IPS-11a (cell line): ENCODE measurements around the gene JCHAIN.
"Not testable (repeated sequence)": the region's sequence is repeated elsewhere in the genome, so short reads cannot be mapped to it uniquely, and the experiment has no call there.

Experiments used
- H3K4me3 ChIP-seq: one replicate; pipeline ENCODE4 v1.5.1; 2013; ENCODE audit warnings: low read depth, low read length, control low read depth

The JCHAIN gene

DNA sequence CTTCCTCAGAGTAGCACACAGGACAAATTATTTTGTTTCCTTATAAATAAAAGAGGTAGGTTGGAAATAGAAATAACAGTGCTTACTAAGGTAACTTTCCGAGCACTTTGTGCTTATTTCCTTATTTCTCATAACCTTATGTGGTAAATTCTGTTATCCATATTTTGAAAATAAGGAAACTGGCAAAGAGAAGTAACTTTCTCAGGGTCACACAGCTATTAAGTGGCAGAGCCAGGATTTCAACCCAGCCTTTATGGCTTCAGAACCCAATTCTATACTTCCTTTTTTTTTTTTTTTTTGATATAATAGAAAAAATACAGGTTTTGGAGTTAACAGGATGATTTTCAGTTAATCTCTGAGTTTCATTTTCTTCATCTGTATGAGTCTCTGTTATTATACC is 25.4 kb upstream of the JCHAIN start:
- no peak overlapping the region for H3K4me3 ChIP-seq

DNA sequence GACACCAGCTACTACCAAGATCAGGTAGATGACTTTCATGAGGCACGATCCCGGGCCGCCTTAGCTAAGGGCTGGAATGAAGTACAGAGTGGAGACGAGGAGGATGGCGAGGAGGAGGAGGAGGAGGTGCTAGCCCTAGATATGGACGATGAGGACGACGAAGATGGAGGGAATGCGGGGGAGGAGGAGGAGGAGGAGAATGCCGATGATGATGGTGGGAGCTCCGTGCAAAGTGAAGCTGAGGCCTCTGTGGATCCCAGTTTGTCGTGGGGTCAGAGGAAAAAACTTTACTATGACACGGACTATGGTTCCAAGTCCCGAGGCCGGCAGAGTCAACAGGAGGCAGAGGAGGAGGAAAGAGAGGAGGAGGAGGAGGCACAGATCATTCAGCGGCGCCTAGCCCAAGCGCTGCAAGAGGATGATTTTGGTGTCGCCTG is 22.5 kb upstream of the JCHAIN start:
- H3K4me3 ChIP-seq: peak overlapping the region; percentile 88

GRCh38 chr4:70687821-70688794 is 21.8 kb upstream of the JCHAIN start, which contains the start of gene UTP3:
Gene UTP3 (plus strand): TSS chr4:70688532. CDS start chr4:70688678, 146 bp downstream.
- peak within 1 kb of the TSS; percentile 88 for H3K4me3 ChIP-seq

- H3K4me3 ChIP-seq: peak overlapping the region; percentile 88
Observed at GRCh38 chr4:70687392-70687791, 21.1 kb upstream of the JCHAIN start.

GRCh38 chr4:70682142-70682541 is 15.8 kb upstream of the JCHAIN start:
- not testable (repeated sequence) for H3K4me3 ChIP-seq

DNA sequence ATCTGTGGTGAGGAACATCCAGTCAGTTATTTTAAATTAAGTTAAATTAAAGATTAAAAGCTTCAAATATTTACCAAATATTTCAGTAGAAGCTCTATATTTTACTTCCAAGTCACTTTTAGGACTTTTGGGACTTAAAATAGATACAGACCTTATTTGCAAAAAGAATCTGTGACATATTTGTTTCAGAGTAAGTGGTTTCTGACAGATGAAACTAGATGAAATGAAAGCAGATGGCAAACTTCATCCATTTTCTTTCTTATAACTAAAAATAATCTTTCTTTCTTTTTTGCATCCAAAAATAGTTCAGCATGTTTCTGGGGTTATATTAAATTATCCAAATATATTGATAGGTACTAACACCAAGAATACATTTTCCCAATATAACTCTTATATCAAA is 15.4 kb upstream of the JCHAIN start:
- no peak overlapping the region for H3K4me3 ChIP-seq

- H3K4me3 ChIP-seq: no peak overlapping the region
Observed at GRCh38 chr4:70680934-70681333, 14.6 kb upstream of the JCHAIN start.

DNA sequence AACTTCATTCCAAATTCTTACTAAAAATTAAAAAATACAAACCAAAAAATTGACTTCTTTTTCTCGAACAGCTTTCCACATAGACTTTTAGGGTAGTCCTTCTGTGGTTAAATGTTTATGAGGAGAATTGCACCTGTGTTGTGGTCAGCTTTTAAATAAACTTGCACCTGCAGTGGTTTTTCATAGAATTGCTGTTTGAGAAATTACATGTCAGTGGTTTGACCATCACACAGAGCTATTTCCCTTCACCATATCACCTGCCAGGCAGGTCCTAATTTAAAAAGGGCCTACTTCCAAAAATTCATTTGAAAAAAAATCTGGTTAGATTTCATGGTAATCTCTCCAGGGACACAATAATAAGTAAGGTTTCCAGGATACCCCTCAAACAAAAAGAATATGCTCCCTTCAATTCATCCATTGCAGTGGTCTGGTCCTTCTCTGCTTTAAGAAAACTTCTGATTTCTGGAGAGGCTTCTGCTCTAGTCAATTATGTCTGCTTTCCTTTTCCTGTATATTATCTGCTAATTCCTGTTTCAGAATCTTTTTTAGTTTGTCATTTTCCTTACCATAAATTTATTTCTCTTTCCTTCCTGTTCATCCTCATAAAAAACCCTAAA is 12.2 kb upstream of the JCHAIN start:
- no peak overlapping the region for H3K4me3 ChIP-seq

DNA sequence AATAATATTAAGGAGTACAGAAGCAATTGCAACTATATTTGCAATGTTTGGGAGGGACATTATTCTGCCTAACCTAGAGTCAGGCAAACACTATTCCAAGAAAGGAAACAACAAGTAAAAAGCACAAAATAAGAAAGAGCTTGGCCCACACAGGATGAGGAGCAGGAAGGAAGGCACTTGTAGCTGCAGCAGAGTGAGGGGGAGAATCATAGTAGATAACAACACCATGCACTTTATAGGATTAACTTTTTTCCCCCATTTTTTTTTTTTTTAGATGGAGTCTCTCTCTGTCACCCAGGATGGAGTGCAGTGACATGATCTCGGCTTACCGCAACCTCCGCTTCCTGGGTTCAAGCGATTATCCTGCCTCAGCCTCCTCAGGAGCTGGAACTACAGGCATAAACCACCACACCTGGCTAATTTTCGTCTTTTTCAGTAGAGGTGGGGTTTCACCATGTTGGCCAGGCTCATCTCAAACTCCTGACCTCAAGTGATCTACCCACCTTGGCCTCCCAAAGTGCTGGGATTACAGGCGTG is 10.3 kb upstream of the JCHAIN start:
- no peak overlapping the region for H3K4me3 ChIP-seq

DNA sequence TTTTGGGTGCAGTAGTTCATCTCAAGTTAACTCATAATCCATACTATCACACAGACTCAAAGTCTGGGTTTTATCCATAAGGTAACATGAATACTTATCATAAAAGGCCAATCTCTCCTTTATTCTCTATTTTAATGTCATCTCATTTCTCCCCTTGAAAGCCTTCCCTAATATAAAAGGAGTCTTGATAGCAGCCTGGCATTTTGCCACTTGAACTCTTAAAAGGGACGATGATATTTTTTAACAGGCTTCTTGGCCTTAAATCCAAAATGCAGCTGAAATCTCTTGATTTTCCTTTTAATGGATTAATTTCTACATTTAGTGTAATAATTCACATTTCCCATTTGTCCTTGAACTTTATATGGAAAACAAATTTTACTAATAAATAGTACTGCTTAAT is 8.4 kb upstream of the JCHAIN start:
- no peak overlapping the region for H3K4me3 ChIP-seq

GRCh38 chr4:70674191-70674590 is 7.9 kb upstream of the JCHAIN start:
- no peak overlapping the region for H3K4me3 ChIP-seq

GRCh38 chr4:70671091-70671490 is 4.8 kb upstream of the JCHAIN start:
- no peak overlapping the region for H3K4me3 ChIP-seq

DNA sequence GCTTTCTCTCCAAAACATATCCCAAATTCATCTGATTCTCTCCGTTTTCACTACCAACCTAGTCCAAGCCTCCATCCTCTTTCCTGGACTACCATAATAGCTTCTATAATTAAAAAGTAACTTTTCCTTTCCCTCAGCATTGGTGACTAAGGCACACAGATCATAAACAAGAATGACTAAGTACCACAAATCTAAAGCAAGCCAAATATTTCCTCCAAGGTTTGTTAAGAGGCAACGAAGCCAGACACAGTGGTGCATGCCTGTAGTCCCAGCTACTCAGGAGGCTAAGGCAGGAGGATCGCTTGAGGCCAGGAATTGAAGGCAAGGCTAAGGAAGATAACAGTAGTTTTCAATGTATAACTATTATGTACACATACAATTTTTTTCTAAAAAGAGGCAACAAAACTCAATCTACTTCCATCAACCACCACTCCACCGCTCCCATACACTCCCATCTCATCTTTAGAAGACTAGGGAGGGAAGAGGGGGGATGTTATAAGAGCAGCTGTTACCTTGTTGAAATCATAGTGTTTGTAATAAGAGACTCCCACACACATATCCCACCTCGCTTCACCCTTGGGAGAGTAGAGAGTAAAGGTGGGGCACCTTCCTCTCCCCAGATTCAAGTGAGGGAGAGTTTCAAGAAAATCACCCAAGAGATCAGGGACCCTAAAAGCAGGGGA is 4.2 kb upstream of the JCHAIN start:
- no peak overlapping the region for H3K4me3 ChIP-seq

GRCh38 chr4:70667740-70668535 is 1.6 kb upstream of the JCHAIN start:
- H3K4me3 ChIP-seq: no peak overlapping the region

GRCh38 chr4:70661309-70661922 is 4.9 kb downstream of the JCHAIN start:
- H3K4me3 ChIP-seq: not testable (repeated sequence)

DNA sequence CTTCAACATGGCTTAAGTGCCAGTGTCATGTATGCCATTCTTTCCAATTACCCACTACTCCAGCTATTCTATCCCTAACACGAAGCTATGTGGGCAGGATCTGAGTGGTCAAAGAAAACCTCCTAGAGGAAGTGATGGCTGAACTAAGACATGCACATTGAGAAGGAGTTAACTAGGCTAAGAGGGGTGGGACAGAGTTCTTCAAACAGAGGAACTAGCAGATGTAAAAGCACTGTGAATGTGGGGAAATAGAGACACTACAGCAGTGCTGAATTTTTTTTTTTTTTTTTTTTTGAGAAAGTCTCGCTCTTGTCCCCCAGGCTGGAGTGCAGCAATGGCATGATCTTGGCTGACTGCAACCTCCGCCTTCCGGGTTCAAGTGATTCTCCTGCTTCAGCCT is 6.2 kb downstream of the JCHAIN start:
- H3K4me3 ChIP-seq: no peak overlapping the region

- H3K4me3 ChIP-seq: no peak overlapping the region
Observed at GRCh38 chr4:70658418-70658817, 7.9 kb downstream of the JCHAIN start.

DNA sequence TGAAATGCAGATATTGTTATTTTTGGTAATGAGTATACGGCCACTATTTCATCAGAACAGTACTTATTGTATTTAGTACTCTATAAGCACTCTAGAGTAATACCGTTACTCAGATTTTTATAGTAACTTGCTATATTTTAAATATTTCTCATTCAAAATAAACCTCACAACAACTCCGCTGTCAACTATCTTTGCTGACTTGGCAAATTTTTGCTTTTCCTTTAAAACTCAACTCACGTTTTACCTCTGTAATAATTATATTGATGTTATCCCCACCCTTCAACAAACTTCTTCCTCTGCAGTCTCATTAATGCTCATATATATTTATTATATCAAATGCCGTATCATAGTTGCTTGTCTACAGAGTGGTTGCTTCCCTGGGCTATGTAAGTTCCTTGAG is 9.0 kb downstream of the JCHAIN start:
- no peak overlapping the region for H3K4me3 ChIP-seq

DNA sequence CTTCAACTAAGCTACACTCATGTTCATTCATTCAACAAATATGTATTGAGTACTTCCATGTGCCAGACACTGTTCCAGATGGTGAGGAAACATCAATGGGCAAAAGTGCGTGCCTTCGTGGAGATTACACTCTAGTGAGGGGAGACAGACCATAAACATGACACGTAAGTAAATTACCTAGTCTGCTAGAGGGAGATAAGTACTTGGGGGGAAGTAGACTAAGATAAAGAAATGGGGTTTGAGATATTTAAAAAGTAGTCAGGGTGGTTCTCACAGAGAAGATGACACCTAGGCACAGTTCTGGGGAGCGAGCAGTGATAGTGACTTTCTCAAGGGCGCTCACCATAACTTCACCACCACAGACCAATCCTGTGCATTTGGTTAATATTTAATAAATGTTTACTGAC is 11.7 kb downstream of the JCHAIN start:
- no peak overlapping the region for H3K4me3 ChIP-seq

GRCh38 chr4:70651864-70652506 is 14.3 kb downstream of the JCHAIN start:
- no peak overlapping the region for H3K4me3 ChIP-seq
